Ramos (cell line): Measurements from ENCODE around the gene ZFYVE9.

Experiments
- in situ Hi-C: fragments of 300-500 bp; cut with MboI; formaldehyde crosslinking; loops from one replicate; pipeline ENCODE4 v1.14.3; 2022; ENCODE audit warnings: low sequenced_read_pairs; ENCODE audit not compliant: unreplicated experiment

Gene ZFYVE9

GRCh38 chr1:52325786-52326185, 183.9 kb downstream of the ZFYVE9 start:
- in situ Hi-C loops = no loop called here

GRCh38 chr1:52328615-52329014, 186.7 kb downstream of the ZFYVE9 start:
- in situ Hi-C loops = no loop called here

GRCh38 chr1:52332411-52332810, 190.5 kb downstream of the ZFYVE9 start:
- in situ Hi-C loops = no loop called here

- in situ Hi-C loops = no loop called here
Measured at GRCh38 chr1:52334906-52335528, 193.1 kb downstream of the ZFYVE9 start.

- in situ Hi-C loops = no loop called here
Measured at GRCh38 chr1:52337439-52337838, 195.6 kb downstream of the ZFYVE9 start.

GRCh38 chr1:52341655-52342260, 199.9 kb downstream of the ZFYVE9 start:
- in situ Hi-C loops = no loop called here

GRCh38 chr1:52343979-52344378, 202.1 kb downstream of the ZFYVE9 start:
- in situ Hi-C loops = no loop called here

- in situ Hi-C loops = no loop called here
Measured at GRCh38 chr1:52345252-52345651, 203.4 kb downstream of the ZFYVE9 start.

- in situ Hi-C loops = no loop called here
Measured at GRCh38 chr1:52346653-52347052, 204.8 kb downstream of the ZFYVE9 start.

GRCh38 chr1:52348704-52349300, 206.9 kb downstream of the ZFYVE9 start:
- in situ Hi-C loops = no loop called here

- in situ Hi-C loops = no loop called here
Measured at GRCh38 chr1:52352690-52353089, 210.8 kb downstream of the ZFYVE9 start.

GRCh38 chr1:52355436-52355835, 213.5 kb downstream of the ZFYVE9 start:
- in situ Hi-C loops = no loop called here

- in situ Hi-C loops = no loop called here
Measured at GRCh38 chr1:52355847-52356505, 214.1 kb downstream of the ZFYVE9 start.

- in situ Hi-C loops = no loop called here
Measured at GRCh38 chr1:52356818-52357355, 215.0 kb downstream of the ZFYVE9 start.

- in situ Hi-C loops = no loop called here
Measured at GRCh38 chr1:52357397-52357796, 215.5 kb downstream of the ZFYVE9 start.

- in situ Hi-C loops = no loop called here
Measured at GRCh38 chr1:52358851-52359497, 217.1 kb downstream of the ZFYVE9 start.

- in situ Hi-C loops = no loop called here
Measured at GRCh38 chr1:52359676-52360594, 218.0 kb downstream of the ZFYVE9 start.

- in situ Hi-C loops = no loop called here
Measured at GRCh38 chr1:52360595-52360968, 218.7 kb downstream of the ZFYVE9 start.

GRCh38 chr1:52364235-52364839, 222.4 kb downstream of the ZFYVE9 start:
- in situ Hi-C loops = no loop called here
